GM12878 (cell line): ENCODE data around the gene CDC6. TPM values are rescaled to one million over a fixed set of nuclear protein-coding genes. Genes with fewer than 3 reads are reported as not detected.

ENCODE experiments used
- ATAC-seq: fragments of 200-7000 bp; cut with Tn5 transposase; 3 replicates; pipeline ENCODE4 v1.9.1; 2020; ENCODE audit warnings: mild to moderate bottlenecking, moderate library complexity
- BruUV-seq: library from RNA; stranded (reverse); fragments of 400-500 nt; replicated peaks from 2 replicates; lab custom pipeline; 2021; lab: Mats Ljungman, UMichigan
- CTCF ChIA-PET: fragments of 300-600 bp; sonication (Branson Sonifier 250); formaldehyde crosslinking; extraction: SDS; loops from one replicate; lab custom pipeline; 2021; ENCODE audit warnings: inconsistent platforms; lab: Yijun Ruan, JAX
- POLR2A ChIA-PET: fragments of 350-600 bp; formaldehyde crosslinking; extraction: SDS; loops from one replicate; lab custom pipeline; 2021; ENCODE audit warnings: inconsistent platforms; lab: Charles Lee
- RAD21 ChIA-PET: fragments of 300-600 bp; sonication (Branson Sonifier 250); formaldehyde crosslinking; loops from one replicate; lab custom pipeline; 2023; ENCODE audit warnings: antibody characterized with exemption; ENCODE audit not compliant: unreplicated experiment; lab: Charles Lee
- SMC1A ChIA-PET: fragments of 300-600 bp; sonication (Branson Sonifier 250); formaldehyde crosslinking; loops from one replicate; lab custom pipeline; 2023; ENCODE audit not compliant: unreplicated experiment, uncharacterized antibody; lab: Charles Lee
- DNase-seq: peaks from one replicate; pipeline ENCODE4 v3.0.0-alpha.2; 2011; ENCODE audit warnings: low read depth, low spot score
- FAIRE-seq: peaks from 3 replicates; lab custom pipeline; 2011; peaks lifted over from hg19 to GRCh38; lab: Jason Lieb, UNC
- H2AFZ ChIP-seq: 2 replicates; pipeline ENCODE4 v1.6.0; 2011; ENCODE audit warnings: low read depth, low read length, control low read depth; ENCODE audit not compliant: control insufficient read depth
- H3K27ac ChIP-seq: 2 replicates; pipeline ENCODE4 v1.5.1; 2011; ENCODE audit warnings: control low read depth; ENCODE audit not compliant: control insufficient read depth, insufficient read depth
- H3K27me3 ChIP-seq, 2 experiments: replicated peaks in 1 of 2; 2 replicates each; pipeline versions ENCODE4 v1.6.0 to v1.6.1; 2011; ENCODE audit warnings: low read length in 1 of 2; ENCODE audit not compliant: control insufficient read depth in 2 of 2, insufficient read depth in 2 of 2
- H3K36me3 ChIP-seq, 2 experiments: 2 replicates each; pipeline ENCODE4 v1.5.1; 2011; ENCODE audit warnings: low read length in 1 of 2; ENCODE audit not compliant: control insufficient read depth in 2 of 2, insufficient read depth in 2 of 2
- H3K4me1 ChIP-seq: 2 replicates; pipeline ENCODE4 v1.6.1; 2011; ENCODE audit warnings: mild to moderate bottlenecking, low read length, moderate library complexity, mixed read lengths; ENCODE audit not compliant: control insufficient read depth, insufficient read depth
- H3K4me2 ChIP-seq: 2 replicates; pipeline ENCODE4 v1.6.0; 2011; ENCODE audit warnings: control low read depth; ENCODE audit not compliant: control insufficient read depth, insufficient read depth
- H3K4me3 ChIP-seq: fragments of 200-600 bp; sonication (generic); 2 replicates; pipeline ENCODE4 v1.5.1; 2016
- H3K79me2 ChIP-seq: 2 replicates; pipeline ENCODE4 v1.6.0; 2011; ENCODE audit warnings: low read length; ENCODE audit not compliant: control insufficient read depth, insufficient read depth
- H3K9ac ChIP-seq: 2 replicates; pipeline ENCODE4 v1.8.0; 2011; ENCODE audit warnings: low read length, control low read depth, mixed read lengths; ENCODE audit not compliant: control insufficient read depth, insufficient read depth
- H3K9me3 ChIP-seq: replicated peaks from 3 replicates; pipeline ENCODE4 v1.5.1; 2011; ENCODE audit warnings: mild to moderate bottlenecking, low read length; ENCODE audit not compliant: control insufficient read depth, insufficient read depth
- H4K20me1 ChIP-seq: 2 replicates; pipeline ENCODE4 v1.6.0; 2011; ENCODE audit not compliant: control insufficient read depth, insufficient read depth
- EZH2 ChIP-seq: IDR thresholded peaks from 2 replicates; pipeline ENCODE4 v1.6.1; 2012; ENCODE audit warnings: low read depth, mild to moderate bottlenecking, control low read depth, inconsistent platforms, low read length, borderline replicate concordance; ENCODE audit not compliant: control insufficient read depth
- FOXM1 ChIP-seq: IDR thresholded peaks from 2 replicates; pipeline ENCODE4 v1.6.1; 2012; ENCODE audit warnings: low read depth, mild to moderate bottlenecking, inconsistent platforms, low read length, moderate library complexity
- KDM1A ChIP-seq: fragments of 200-600 bp; sonication (generic); IDR thresholded peaks from 2 replicates; pipeline ENCODE4 v1.6.1; 2016; ENCODE audit warnings: borderline replicate concordance
- PML ChIP-seq: IDR thresholded peaks from 2 replicates; pipeline ENCODE4 v1.6.1; 2012; ENCODE audit warnings: low read length, inconsistent platforms
- SIX5 ChIP-seq: IDR thresholded peaks from 2 replicates; pipeline ENCODE4 v1.6.1; 2011; ENCODE audit warnings: mild to moderate bottlenecking, low read depth, low read length, moderate library complexity; ENCODE audit not compliant: severe bottlenecking
- STAT3 ChIP-seq: IDR thresholded peaks from 2 replicates; pipeline ENCODE4 v1.6.1; 2011; ENCODE audit warnings: low read depth, low read length, improper control_type of control experiment
- YY1 ChIP-seq: IDR thresholded peaks from 2 replicates; pipeline ENCODE4 v1.6.1; 2011; ENCODE audit warnings: low read depth, mild to moderate bottlenecking, low read length
- WGBS: methylation state at CpG from one replicate; pipeline ENCODE4 v1.1.6; 2016; ENCODE audit warnings: low lambda C conversion rate; ENCODE audit not compliant: insufficient replicate concordance, insufficient coverage; ENCODE audit errors: missing lambda C conversion rate; 5-methylcytosine and 5-hydroxymethylcytosine counted together
- in situ Hi-C: fragments of 300-500 bp; cut with MboI; formaldehyde crosslinking; loops from 9 replicates; pipeline ENCODE4 v1.14.3; 2018; ENCODE audit warnings: mixed read lengths
- intact Hi-C: fragments of 100-400 bp; cut with micrococcal nuclease; formaldehyde crosslinking; loops from one replicate; pipeline ENCODE4 v1.14.2; 2022; ENCODE audit not compliant: unreplicated experiment
- polyA plus RNA-seq, 11 experiments: library from polyadenylated mRNA; depleted of rRNA in 4 of 11; unstranded in 6 of 11; stranded (reverse) in 5 of 11; fragments of >200 nt; fragmentation: Nextera tagmentation in 4 of 11; fragmentation: Illumina TruSeq in 1 of 11; extraction: Ambion mirVana in 4 of 11; extraction: Trizol in 1 of 11; gene quantifications; 1 replicate in 1 of 11; 2 replicates in 10 of 11; pipeline versions ENCODE4 v1.2.1 to v1.2.3, GENCODE V29; 2011 to 2016; ENCODE audit warnings: inconsistent platforms in 2 of 11, missing spikeins in 2 of 11, low read depth in 1 of 11
- total RNA-seq, 4 experiments: library from RNA; depleted of rRNA in 3 of 4; stranded (reverse); fragments of >200 nt in 3 of 4; fragmentation: Illumina TruSeq in 1 of 4; extraction: Trizol in 1 of 4; gene quantifications; 2 replicates each; pipeline versions ENCODE4 v1.2.1 to v1.2.3, GENCODE V29; 2013 to 2021
- TF ChIP-seq, protein P1 (sequence below): fragments of 450-650 bp; formaldehyde crosslinking; IDR thresholded peaks from 2 replicates; pipeline ENCODE4 v1.4.0; 2020; ENCODE audit warnings: mild to moderate bottlenecking, moderate library complexity

Gene CDC6
- total and polyA plus RNA-seq, 10 of the 15 experiments (the other 5 are each of a cell fraction or from before 2014, with no cell fraction given), result 13.3 to 60.9 (median 47.6) TPM

DNA sequence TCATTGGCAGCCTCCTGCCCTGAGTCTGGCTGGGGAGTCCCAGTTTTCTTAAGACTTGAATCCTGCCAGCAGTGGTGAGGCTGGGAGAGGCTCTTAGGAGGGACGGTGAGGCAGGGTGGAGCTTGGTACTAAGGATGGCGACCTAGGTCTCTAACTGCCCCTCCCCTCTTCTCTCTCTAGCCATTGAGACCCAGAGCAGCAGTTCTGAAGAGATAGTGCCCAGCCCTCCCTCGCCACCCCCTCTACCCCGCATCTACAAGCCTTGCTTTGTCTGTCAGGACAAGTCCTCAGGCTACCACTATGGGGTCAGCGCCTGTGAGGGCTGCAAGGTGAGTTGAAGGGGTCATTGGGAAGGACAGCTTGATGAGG lies 60.4 kb downstream of the CDC6 start:
- ATAC-seq (no peak), FAIRE-seq (no peak), DNase-seq (no peak)
- Histone ChIP-seq H3K27ac (no peak overlapping the region), H3K27me3 (no peaks in the 10 kb centered on the region), H4K20me1 (no peaks in the 10 kb centered on the region), H3K4me3 (no peak overlapping the region), H3K36me3 (peaks cover 14 to 40% of the 10 kb centered on the region in 2 experiments), H3K9me3 (no peaks in the 10 kb centered on the region), H3K4me1 (peaks cover 41% of the 10 kb centered on the region), H3K79me2 (peaks cover 35% of the 10 kb centered on the region), H3K9ac (no peak overlapping the region), H2AFZ (no peak overlapping the region), H3K4me2 (no peak overlapping the region)
- no peak for TF ChIP-seq YY1
- TF ChIP-seq KDM1A, result no peak
- TF ChIP-seq, protein P1, sequence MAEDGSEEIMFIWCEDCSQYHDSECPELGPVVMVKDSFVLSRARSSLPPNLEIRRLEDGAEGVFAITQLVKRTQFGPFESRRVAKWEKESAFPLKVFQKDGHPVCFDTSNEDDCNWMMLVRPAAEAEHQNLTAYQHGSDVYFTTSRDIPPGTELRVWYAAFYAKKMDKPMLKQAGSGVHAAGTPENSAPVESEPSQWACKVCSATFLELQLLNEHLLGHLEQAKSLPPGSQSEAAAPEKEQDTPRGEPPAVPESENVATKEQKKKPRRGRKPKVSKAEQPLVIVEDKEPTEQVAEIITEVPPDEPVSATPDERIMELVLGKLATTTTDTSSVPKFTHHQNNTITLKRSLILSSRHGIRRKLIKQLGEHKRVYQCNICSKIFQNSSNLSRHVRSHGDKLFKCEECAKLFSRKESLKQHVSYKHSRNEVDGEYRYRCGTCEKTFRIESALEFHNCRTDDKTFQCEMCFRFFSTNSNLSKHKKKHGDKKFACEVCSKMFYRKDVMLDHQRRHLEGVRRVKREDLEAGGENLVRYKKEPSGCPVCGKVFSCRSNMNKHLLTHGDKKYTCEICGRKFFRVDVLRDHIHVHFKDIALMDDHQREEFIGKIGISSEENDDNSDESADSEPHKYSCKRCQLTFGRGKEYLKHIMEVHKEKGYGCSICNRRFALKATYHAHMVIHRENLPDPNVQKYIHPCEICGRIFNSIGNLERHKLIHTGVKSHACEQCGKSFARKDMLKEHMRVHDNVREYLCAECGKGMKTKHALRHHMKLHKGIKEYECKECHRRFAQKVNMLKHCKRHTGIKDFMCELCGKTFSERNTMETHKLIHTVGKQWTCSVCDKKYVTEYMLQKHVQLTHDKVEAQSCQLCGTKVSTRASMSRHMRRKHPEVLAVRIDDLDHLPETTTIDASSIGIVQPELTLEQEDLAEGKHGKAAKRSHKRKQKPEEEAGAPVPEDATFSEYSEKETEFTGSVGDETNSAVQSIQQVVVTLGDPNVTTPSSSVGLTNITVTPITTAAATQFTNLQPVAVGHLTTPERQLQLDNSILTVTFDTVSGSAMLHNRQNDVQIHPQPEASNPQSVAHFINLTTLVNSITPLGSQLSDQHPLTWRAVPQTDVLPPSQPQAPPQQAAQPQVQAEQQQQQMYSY (CRISPR knock-in tag), result no peak
- TF ChIP-seq EZH2, result no peak
- no peak for TF ChIP-seq SIX5
- TF ChIP-seq STAT3, result no peak
- TF ChIP-seq PML, result no peak
- TF ChIP-seq FOXM1, result no peak
- POLR2A ChIA-PET, result no interaction called here
- in situ Hi-C loops, result no loop called here
- RAD21 ChIA-PET, result no interaction called here
- BruUV-seq, result no TSS peak
- intact Hi-C loops, result no loop called here
- 61% methylated on average over 5 of the region's 5 CpGs for WGBS
- SMC1A ChIA-PET, result interaction anchor here (1.3 kb wide), 1 partner anchor 46 kb away, joined by 3 read pairs; no protein-coding TSS in a partner anchor
- CTCF ChIA-PET, result interaction anchor here (0.9 to 1.2 kb wide), 3 partner anchors 10 to 46 kb away, joined by 3 to 4 read pairs (median 3); no protein-coding TSS in a partner anchor
